ENCODE measurements around the gene MYO9B. TPM values are rescaled to one million over a fixed set of nuclear protein-coding genes. Genes with fewer than 3 reads are reported as not detected.

MYO9B gene
- total RNA-seq, 3 donors from 2014 or later (not counting 1 experiment from before 2014, with no cell fraction given) = 321 to 378 (median 365) TPM

Other genes with a start within 250 kb of the MYO9B start
- 10 to 100 TPM; 58.4 to 70.1 (median 60.2) TPM for gene SIN3B, start 246.4 kb upstream of the MYO9B start, total RNA-seq
- under 1 TPM; 0.24 to 0.39 (median 0.28) TPM for gene F2RL3, start 186.8 kb upstream of the MYO9B start, total RNA-seq
- gene CPAMD8, start 49.0 kb upstream of the MYO9B start, total RNA-seq = 1 to 10 TPM; 3.6 to 4.9 (median 4.7) TPM
- 10 to 100 TPM; 10.3 to 13.5 (median 10.4) TPM for gene HAUS8, start 325 bp upstream of the MYO9B start, total RNA-seq
- 10 to 100 TPM; 16.4 to 21.1 (median 20.9) TPM for gene USE1, start 139.6 kb downstream of the MYO9B start, total RNA-seq
- 10 to 100 TPM; 28.1 to 39.1 (median 37.0) TPM for gene OCEL1, start 150.4 kb downstream of the MYO9B start, total RNA-seq
- 1 to 10 TPM; 1.3 to 4.2 (median 1.8) TPM for gene NR2F6, start 170.1 kb downstream of the MYO9B start, total RNA-seq
- gene USHBP1, start 189.0 kb downstream of the MYO9B start, total RNA-seq = not detected
- 100 to 1,000 TPM; 106 to 127 (median 106) TPM for gene BABAM1, start 191.7 kb downstream of the MYO9B start, total RNA-seq
- gene ANKLE1, start 206.1 kb downstream of the MYO9B start, total RNA-seq = 1 to 10 TPM; 1.3 to 3.6 (median 2.0) TPM
- gene ABHD8, start 227.6 kb downstream of the MYO9B start, total RNA-seq = 1 to 10 TPM; 7.5 to 10.0 (median 9.7) TPM
- 10 to 100 TPM; 26.9 to 40.8 (median 39.4) TPM for gene MRPL34, start 230.1 kb downstream of the MYO9B start, total RNA-seq
- 10 to 100 TPM; 32.2 to 42.5 (median 37.7) TPM for gene DDA1, start 233.8 kb downstream of the MYO9B start, total RNA-seq